GM12801 (cell line): ENCODE measurements around the gene SPATA1.

Experiments used
- TF ChIP-seq, protein P1 (sequence below): IDR thresholded peaks from one replicate; pipeline ENCODE4 v1.5.1; 2011; ENCODE audit warnings: control low read depth; ENCODE audit not compliant: insufficient read length; ENCODE audit errors: extremely low read depth

SPATA1 gene

DNA sequence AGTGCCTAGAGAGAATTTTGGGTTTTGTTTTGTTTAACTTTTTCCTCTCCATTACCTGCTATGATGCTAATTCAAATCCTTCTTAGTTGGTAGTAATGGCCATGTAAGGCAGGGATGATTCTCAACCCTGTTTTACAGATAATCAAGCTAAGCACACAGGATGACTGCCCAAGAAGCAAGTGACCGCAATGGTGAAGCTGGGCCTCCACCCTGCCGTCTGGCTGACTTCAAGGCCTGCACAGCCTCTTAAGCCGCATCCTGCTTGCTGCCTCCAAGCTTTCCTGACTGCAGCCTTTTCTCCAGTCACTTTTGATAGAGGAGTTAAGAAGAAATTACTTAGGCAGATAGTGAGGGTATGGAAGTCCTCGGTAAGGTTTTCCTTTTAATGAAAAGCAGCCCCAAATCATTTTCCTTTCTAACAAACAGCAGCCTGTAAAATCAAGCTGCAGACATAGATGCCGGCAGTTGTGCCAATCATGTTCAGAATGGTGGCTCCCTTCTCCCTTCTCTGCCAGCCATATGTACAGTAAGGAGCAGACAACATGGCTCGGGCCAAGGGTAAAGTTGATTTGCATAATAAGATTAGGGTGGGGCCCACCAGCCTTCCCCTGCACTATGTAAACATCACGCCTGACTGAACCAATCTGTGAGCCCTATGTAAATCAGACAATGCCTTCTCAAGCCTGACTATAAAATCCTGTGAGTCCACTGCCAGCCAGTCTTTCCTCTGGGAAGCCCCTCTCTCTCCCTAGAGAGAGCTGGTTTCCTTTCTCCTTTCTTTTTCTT is 76.8 kb downstream of the SPATA1 start:
- TF ChIP-seq, protein P1, sequence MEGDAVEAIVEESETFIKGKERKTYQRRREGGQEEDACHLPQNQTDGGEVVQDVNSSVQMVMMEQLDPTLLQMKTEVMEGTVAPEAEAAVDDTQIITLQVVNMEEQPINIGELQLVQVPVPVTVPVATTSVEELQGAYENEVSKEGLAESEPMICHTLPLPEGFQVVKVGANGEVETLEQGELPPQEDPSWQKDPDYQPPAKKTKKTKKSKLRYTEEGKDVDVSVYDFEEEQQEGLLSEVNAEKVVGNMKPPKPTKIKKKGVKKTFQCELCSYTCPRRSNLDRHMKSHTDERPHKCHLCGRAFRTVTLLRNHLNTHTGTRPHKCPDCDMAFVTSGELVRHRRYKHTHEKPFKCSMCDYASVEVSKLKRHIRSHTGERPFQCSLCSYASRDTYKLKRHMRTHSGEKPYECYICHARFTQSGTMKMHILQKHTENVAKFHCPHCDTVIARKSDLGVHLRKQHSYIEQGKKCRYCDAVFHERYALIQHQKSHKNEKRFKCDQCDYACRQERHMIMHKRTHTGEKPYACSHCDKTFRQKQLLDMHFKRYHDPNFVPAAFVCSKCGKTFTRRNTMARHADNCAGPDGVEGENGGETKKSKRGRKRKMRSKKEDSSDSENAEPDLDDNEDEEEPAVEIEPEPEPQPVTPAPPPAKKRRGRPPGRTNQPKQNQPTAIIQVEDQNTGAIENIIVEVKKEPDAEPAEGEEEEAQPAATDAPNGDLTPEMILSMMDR, result no peak

DNA sequence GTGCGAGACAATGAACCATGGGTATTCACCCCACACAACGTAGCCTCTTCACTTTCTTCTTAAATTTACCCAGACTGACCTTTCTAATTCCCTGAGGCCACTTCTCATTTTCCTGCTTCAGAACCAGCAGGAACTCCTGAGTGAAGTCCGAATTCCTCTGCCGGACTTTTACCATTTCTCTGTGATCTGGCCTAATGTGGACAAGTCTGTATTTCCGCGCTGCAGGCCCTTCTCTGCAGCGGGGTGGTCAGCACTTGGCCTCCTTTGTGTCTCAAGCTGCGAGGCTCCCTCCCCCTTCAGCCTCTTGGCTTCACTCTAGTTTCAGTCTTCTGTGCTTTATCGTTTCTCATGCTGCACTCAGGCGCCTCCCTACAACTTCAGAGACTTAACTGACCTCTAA is 77.5 kb downstream of the SPATA1 start:
- TF ChIP-seq, protein P1, result no peak

DNA sequence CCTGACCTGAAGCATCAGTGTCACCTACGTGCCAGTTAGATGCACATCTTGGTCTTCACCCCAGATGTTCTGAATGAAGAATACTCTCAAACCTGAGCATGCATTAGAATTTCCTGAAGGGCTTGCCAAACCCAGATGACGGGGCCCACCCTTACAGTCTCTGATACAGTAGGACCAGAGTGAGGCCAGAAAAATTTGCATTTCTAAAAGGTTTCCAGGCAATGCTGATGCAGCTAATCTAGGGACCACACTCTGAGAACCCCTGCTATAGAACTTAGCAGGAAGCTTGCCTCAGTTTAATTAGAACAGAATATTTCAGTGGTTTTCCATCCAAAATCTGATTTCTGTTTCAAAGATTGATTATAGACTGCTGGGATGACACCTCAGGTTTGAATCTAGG is 77.9 kb downstream of the SPATA1 start:
- TF ChIP-seq, protein P1, result no peak

DNA sequence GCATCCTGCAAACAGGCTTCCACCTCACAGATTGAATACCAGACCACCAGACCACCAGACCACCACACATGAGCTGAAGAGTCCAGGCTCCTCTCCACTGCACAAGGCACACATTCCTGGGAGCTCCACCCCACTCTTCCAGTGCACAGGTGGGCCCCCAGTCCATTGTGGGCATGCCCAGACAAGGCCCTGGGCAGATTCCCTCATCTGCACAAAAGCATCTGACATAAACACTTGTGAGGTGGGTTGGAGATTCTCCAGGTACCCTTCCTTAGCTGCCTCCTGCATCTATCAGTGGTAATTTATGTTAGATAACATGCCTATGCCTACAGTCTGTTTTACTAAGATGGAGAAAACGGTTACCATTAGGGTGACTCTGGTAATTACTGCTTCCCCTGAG is 79.6 kb downstream of the SPATA1 start:
- TF ChIP-seq, protein P1, result no peak

GRCh38 chr1:84587099-84587498 is 80.9 kb downstream of the SPATA1 start:
- TF ChIP-seq, protein P1, result no peak

DNA sequence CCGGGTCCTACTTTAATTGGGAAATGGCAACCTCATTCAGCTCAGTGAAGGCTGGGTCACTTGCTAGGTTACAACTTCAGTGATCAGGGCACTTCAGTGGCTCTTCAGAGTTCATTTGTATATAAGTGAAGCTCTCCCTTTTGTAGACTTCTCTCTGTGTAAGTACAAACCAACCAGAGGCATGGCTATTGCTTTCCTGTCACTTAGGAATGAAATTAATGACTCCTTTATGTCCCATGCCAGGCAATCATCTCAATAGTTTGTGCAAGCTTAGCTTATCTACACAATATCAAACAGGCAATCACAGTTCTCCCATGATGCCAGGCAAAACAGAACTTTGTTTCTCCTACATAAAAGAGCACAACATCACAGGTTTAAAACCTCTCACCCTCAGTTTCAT is 90.8 kb downstream of the SPATA1 start:
- TF ChIP-seq, protein P1, result no peak

GRCh38 chr1:84598418-84598817 is 92.2 kb downstream of the SPATA1 start:
- TF ChIP-seq, protein P1, result no peak
